Activated CD8-positive, alpha-beta memory T cell treated with anti-CD3 and anti-CD28 coated beads for 36 hours (primary cell): Measurements from ENCODE around the gene IL31. TPM values are rescaled to one million over a fixed set of nuclear protein-coding genes. Genes with fewer than 3 reads are reported as not detected.
"Not testable (repeated sequence)": the region's sequence is repeated elsewhere in the genome, so short reads cannot be mapped to it uniquely, and the experiment has no call there.

Experiments used
- CTCF ChIA-PET: fragments of 350-600 bp; sonication (Branson Sonifier 250); formaldehyde crosslinking; loops from one replicate; lab custom pipeline; 2021; ENCODE audit warnings: antibody characterized with exemption; lab: Charles Lee
- POLR2A ChIA-PET: fragments of 350-600 bp; sonication (Branson Sonifier 250); formaldehyde crosslinking; loops from one replicate; lab custom pipeline; 2021; ENCODE audit warnings: antibody characterized with exemption; lab: Charles Lee
- total RNA-seq, 2 experiments: library from RNA; stranded (reverse); gene quantifications; one replicate each; pipeline ENCODE4 v1.2.3, GENCODE V29; 2021

IL31 gene
- total RNA-seq, 2 experiments from 2014 or later, result 2.0 to 3.4 TPM

DNA sequence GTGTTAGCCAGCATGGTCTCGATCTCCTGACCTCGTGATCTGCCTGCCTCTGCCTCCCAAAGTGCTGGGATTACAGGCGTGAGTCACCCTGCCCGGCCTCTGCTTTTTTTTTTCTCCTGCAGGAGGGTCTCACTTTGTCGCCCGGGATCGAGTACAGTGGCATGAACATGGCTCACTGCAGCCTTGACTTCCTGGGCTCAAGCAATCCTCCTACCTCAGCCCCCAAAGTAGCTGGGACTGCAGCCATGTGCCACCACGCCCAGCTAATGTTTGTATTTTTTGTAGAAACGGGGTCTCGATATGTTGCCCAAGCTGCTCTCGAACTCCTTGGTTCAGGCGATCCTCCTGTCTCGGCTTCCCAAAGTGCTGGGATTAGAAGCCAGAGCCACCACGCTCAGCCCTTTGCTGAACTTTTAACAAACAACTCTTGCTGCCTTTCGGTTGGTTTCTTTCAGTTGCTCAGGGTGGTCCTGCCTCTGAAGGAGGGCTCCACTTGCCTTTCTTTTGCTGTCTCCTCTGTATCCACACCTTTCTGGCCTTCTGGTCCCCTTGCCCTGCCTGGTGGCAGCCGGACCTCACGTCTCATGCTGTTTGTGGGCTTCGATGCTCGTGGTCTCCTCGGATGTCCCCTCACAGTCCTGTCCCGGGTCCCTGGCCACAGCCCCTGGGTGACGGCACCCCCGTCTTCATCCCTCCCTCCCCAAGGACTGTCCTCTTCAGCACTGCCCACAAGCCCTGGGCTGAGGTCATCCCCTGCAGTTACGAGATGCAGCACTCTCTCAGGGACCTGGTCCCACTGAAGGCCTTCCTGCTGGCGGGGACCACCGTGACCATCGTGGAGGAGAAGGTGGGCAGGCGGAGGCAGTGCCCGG lies 25.7 kb upstream of the IL31 start:
- POLR2A ChIA-PET, result no interaction called here
- CTCF ChIA-PET, result no interaction called here

DNA sequence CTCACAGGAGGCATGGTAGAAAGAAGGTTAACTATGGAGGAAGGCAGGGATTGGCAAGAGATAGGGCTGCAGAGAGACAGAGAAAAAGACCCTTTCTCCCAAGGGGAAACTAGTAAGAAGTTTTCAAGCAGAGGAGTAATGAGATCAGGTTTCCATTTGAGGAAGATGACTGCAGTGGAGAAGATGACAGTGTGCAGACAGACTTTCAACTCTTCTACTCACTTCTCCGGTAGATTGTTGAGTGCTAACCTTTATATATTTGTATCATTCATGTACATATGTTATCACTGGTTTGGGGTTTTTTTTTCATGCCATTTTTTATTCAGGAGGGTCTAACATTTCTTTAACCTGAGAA lies 23.6 kb upstream of the IL31 start:
- ChIA-PET CTCF (no interaction called here), POLR2A (no interaction called here)

DNA sequence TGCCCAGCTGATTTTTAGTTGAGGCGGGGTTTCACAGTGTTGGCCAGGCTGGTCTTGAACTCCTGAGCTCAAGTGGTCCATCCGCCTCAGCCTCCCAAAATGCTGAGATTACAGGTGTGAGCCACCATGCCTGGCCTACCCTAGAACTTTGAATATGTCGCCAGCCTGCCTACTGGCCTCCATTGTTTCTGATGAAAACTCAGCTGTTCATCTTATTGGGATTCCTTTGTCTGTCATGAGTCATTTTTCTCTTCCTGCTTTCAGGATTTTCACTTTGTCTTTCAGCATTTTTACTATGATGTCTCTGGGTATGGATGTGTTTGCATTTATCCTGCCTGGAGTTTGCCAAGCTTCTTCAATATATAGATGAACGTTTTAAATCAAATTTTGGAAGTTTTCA lies 21.4 kb upstream of the IL31 start:
- CTCF ChIA-PET, result interaction anchor here (1.3 to 3.6 kb wide), 2 partner anchors 13 to 29 kb away, joined by 3 to 10 read pairs; partner anchors contain the start of gene LRRC43
- POLR2A ChIA-PET, result no interaction called here

DNA sequence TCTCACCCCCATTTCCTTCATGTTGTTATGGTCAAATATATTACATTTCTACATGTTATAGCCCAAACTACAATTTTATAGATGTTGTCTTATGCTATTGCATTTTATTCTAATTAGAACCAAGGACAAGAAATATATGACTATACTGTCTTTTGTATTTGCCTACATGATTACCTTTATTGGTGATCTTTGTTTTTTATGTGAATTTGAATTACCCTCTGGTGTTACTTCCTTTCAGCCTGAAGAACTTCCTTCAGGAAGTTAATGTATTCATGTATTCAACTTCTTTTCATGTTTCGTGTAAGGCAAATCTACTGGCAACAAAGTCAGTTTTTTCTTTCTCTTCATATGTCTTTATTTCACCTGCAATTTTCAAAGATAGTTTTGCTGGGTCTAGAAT lies 20.8 kb upstream of the IL31 start:
- ChIA-PET CTCF (interaction anchor here (0.8 to 3.6 kb wide), 4 partner anchors 12 to 400 kb away, joined by 3 to 10 read pairs (median 4); partner anchors contain the start of gene LRRC43), POLR2A (no interaction called here)

DNA sequence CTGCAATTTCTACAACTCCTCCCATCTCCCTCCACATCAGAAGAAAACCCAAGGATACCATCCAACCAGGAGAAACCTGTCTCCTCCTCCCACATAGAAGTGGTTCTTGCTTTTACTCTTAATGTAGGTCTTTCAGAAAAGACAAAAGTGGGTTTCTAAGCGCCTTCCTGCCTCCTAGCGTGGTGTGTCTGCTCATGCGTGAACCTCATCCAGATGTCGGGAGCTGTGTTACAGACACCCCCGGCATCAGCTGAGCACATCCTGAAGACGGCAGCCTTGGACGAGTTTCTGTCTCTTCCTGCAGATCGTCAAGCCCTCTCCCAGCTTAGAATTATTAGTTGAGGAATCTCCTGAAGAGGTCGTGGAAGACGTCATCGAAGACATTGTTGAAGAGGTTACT lies 18.4 kb upstream of the IL31 start:
- POLR2A ChIA-PET, result no interaction called here
- CTCF ChIA-PET, result interaction anchor here (1.3 to 1.4 kb wide), 2 partner anchors 69 to 138 kb away, joined by 4 to 6 read pairs; no protein-coding TSS in a partner anchor

DNA sequence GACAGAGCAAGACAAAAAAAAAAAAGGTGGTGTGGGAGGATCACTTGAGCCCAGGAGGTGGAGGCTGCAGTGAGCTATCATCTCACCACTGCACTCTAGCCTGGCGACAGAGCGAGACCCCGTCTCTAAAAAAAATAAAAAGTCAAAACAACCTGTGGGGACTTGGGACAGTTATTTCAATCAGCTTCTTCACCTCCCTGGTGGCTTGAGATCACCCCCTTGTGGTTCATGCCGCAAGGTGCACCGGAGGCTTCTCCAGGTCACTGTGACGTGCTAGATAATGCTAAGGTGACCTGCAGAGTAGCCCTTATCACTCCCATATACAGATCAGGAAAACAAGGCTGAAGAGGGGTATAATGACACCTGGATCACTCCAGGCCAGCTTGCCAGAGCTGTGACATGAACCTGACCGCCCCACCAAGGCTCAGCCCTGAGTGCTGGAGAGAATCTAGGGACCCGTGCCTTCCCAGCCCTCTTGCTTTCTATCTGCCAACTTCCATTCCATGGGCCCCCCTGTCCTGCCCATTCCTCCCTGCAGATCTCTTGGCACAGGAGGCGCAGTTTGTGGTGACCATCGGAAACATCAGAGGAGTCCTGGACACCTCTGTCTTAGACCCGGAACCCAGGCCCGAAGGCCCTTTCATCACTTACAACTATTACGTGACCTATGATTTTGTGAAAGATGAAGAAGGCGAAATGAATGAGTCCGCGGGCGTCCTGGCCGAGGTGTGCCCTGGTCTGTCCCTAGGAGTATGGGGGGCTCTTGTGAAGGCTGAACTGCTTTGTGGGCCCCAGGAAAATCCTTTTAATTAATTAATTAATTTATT lies 17.0 kb upstream of the IL31 start:
- POLR2A ChIA-PET, result interaction anchor here (1.1 kb wide), 1 partner anchor 14 kb away, joined by 4 read pairs; no protein-coding TSS in a partner anchor
- CTCF ChIA-PET, result interaction anchor here (0.6 to 2.2 kb wide), 19 partner anchors 11 to 137 kb away, joined by 3 to 18 read pairs (median 4); no protein-coding TSS in a partner anchor

DNA sequence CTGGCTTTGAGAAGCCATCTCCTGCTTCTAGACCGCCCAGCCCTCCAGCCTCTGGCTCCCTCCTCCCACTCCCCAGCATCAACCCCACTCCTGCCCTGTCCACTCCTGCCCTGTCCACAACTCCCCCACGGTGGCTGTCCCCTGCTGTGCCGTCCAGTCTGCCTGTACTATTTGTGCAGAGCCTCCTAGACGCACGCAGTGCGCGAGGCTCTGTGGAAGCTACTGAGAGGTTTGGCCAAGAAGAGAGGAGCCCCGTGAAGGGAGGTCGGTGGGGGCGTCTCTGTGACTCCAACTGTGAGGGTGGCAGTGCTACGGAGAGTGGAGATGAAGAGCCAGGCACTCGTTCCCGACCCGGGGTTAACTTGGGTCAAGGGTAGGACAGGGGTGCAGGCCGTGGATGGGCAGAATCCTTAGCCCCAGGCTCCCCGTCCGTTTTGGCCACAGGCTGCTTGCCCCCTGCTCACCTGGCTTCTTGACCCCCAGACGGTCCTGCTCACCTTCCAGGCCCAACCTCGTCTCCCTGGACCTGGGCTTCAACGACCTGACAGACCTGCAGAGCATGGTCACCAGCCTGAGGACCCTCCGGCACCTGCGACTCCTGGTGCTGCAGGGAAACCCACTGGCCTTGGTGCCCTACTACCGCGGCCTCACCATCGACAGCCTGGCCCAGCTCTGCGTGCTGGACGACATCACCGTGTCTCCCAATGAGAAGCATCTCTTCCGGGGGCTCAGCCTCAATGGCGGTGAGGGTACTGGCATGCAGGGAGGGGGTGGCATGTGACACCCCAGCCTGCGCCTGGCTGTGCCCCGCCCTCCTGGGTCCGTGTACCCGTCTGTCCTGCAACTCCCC lies 15.8 kb upstream of the IL31 start:
- POLR2A ChIA-PET, result no interaction called here
- CTCF ChIA-PET, result interaction anchor here (0.7 to 2.2 kb wide), 7 partner anchors 23 to 67 kb away, joined by 3 to 18 read pairs (median 6); no protein-coding TSS in a partner anchor

DNA sequence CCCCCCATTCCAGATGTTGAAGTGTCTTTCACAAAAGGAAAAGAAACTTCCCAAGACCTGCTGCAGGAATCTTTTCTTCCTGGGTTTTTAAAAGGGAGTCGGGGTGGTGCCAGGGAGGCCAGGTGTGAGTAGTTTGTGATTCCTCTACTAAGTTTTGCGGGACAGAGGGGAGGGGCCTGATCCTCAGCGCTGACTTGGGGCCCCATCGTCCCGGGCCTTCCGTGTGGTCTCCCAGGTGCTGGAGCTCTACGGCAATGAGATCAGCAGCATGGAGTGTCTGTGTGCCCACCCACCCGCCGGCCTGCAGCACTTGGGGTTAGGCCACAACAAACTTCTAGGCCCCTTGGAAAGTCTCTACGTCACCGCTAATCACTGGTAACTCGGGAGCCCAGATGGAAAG lies 13.4 kb upstream of the IL31 start:
- POLR2A ChIA-PET, result interaction anchor here (1.2 kb wide), 1 partner anchor 21 kb away, joined by 4 read pairs; no protein-coding TSS in a partner anchor
- CTCF ChIA-PET, result interaction anchor here (0.6 kb wide), 1 partner anchor 335 kb away, joined by 5 read pairs; no protein-coding TSS in a partner anchor

DNA sequence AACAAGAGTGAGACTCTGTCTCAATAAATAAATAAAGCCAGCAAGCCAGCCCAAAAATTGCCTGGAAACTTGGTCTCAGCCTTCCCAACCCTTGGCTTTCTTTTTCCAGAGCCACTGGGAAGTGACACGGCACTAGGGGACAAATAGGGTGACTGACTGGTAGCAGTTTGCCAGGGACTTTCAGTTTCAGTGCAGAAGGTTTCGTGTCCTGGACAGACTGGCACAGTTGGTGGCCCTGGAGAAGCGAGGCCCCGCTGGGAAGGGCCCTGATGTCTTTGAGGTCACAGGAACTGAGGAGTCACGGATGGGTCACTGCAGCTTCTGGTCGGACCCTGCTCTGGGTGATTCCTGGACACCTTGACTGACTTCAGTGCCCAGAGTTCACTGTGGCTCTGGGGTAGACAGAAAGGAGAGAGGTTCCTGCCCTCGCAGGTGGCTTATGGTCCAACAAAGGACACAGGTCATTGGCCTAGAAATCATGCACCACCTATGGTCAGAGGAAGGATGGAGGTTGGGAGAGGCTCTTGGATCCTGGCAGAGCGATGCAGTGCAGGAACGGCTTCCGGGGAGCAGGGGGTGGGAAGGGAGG lies 11.6 kb upstream of the IL31 start:
- ChIA-PET POLR2A (no interaction called here), CTCF (no interaction called here)

DNA sequence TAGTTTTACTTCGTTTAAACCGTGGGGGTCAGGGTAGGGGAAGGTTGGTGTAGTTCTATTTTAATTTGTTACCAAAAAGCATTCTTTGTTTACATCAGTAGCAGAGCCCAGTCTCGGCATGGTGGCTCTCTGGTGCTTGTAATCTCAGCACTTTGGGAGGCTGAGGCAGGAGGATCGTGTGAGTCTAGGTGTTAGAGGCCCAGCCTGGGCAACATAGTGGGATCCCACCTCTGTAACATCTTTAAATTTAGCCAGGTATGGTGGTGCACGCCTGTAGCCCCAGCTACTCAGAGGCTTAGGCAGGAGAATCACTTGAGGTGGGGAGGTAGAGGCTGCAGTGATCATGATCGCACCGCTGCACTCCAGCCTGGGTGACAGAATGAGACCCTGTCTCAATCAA lies 11.1 kb upstream of the IL31 start:
- ChIA-PET POLR2A (no interaction called here), CTCF (no interaction called here)

DNA sequence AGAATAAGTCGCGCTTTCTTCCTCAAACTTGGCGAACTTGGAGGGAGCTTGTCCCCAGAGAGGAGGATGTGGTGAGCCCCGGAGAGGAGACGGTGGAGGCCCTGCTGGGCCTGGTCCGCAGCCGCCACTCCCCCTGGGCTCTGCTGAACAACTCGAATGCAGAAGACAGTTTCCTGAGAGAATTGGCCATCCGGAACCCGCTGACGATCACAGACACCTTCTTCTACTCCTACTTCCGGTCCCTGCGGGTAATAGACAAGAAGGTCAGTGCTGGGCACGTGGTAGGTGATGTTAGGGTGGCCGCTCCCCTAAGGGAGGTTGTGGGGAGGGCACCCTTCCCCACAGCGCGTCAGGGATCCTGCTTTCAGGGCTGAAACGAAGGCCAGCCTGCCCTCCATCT lies 10.5 kb upstream of the IL31 start:
- ChIA-PET POLR2A (no interaction called here), CTCF (no interaction called here)

DNA sequence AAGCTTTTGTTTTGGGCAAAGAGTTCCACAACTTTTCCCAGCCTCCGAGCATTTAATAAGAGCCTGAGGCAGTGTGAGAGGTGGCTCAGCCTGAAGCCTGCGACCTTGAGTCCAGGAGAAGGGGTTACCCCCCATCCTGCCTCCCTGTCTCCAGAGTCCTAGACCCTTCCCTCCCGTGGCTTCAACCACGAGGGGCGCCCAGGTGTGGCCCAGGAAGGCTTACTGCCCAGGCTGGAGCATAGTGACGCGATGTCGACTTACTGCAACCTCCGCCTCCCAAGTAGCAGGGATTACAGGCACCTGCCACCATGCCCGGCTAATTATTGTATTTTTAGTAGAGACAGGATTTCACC lies 9.5 kb upstream of the IL31 start:
- ChIA-PET POLR2A (no interaction called here), CTCF (no interaction called here)

DNA sequence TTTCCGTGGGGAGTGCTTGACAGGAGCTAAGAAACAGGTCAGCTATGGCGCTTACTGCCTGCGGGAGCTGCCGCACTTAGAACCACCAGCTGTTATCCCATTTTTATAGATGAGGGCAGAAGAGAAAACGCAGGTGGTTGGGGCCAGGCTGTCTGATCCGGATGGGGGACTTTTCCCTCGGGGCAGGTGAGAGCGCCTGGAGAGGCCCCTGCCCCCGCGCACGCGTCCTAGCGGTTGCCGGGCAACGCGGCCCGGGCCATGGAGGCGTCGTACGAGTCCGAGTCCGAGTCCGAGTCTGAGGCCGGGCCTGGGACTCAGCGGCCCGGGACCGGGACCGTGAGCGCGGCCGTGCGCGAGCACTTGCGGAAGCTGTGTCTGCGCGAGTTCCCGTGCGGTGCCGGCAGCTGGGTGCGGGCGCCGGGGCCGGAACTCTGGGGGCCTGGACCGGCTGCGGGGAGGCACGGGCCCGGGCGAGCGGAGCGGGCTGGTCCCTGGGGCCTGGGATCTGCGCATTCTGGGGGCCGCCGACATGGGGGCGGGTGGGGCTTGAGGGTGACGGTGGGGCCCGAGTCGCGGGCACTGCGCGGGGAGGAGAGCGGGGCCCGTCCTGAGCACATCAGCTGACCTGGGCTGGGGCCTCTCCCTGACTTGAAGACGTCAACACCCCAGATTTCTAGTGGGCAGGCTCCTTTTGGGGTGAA lies 9.0 kb upstream of the IL31 start, which contains the start of gene LRRC43:
LRRC43 (plus strand) TSS at position 237 of the 701 bp plus-strand sequence; CDS start at position 259, 22 bp downstream.
- CTCF ChIA-PET, result interaction anchor here (0.5 to 1.2 kb wide), 5 partner anchors 12 to 94 kb away, joined by 3 to 6 read pairs (median 3); no protein-coding TSS in a partner anchor
- POLR2A ChIA-PET, result interaction anchor here (0.6 kb wide), 1 partner anchor 21 kb away, joined by 3 read pairs; no protein-coding TSS in a partner anchor

DNA sequence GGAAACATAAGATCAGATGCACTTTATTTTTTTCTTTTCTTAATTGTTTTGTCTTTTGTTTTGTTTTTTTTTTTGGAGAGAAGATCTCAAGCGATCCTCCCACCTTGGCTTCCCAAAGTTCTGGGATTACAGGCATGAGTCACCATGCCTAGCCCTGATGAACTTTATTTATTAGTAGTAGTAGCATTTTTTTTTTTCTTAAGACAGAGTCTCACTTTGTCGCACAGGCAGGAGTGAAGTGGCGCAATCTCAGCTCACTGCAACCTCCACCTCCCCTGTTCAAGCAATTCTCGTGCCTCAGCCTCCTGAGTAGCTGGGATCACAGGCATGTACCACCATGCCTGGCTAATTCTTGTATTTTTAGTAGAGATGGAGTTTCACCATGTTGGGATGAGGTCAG lies 2.5 kb upstream of the IL31 start:
- POLR2A ChIA-PET, result not testable (repeated sequence)
- CTCF ChIA-PET, result interaction anchor here (0.8 kb wide), 1 partner anchor 10 kb away, joined by 3 read pairs; no protein-coding TSS in a partner anchor

DNA sequence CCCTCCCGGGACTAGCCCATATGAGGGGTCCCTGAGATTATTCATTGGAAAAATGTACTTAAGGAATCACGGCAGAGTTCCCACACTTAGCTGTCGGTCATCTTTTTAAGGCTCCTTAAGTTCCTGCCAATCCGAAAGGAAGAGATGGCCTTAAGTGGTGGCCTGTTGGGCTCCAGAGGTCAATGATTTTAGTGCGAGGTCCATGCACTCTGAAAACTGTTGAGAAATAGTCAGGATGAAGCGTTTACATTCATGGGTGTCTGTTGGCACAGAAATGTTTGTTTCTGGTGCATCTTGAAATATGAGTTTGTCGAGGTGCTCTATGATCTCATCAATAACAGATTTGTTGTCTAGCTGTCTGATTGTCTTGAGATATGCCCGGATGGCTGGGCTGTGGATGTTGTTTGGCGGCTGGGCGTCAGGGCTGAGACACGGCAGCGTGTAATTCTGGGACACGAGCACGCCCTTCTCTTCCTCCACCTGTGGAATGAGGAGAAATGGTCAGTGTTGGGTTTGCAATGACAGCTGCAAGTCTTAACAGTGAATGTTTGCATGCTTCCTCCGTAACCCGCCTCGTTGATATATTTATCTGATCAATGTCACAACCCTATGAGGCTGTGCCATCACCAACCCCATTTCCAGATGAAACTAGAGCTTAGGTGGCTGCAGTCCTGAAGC lies 1.6 kb downstream of the IL31 start:
- POLR2A ChIA-PET, result no interaction called here
- CTCF ChIA-PET, result no interaction called here

DNA sequence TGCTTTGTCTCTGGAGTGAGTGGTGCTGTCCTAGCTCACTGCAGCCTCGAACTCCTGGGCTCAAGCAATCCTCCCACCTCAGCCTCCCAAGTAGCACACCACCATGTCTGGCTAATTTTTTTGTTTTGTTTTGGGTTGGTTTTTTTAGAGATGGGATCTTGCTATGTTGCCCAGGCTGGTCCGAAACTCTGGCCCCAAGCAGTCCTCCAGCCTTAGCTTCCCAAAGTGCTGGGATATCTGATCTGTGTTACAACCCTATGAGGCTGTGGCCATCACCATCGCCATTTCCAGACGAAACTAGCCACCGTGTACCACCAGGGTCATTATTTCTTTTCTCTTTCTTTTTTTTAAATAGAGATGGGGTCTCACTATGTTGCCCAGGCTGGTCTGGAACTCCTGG lies 2.6 kb downstream of the IL31 start:
- CTCF ChIA-PET, result no interaction called here
- POLR2A ChIA-PET, result no interaction called here

DNA sequence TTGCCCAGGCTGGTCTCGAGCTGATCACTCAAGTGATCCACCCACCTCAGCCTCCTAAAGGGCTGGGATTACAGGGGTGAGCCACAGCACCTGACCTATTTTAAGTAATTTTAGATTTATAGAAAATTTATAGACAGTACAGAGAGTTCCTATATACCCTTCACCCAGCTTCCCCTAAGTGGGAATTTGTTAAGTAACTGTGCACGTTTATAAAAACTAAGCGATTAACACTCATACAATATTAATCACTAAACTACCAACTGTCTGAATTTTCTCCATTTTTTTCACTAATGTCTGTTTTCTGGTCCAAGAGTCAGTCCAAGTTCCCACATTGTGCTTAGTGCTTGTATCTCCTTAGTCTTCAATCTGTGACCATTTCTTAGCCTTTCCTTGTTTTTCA lies 5.5 kb downstream of the IL31 start:
- CTCF ChIA-PET, result no interaction called here
- POLR2A ChIA-PET, result no interaction called here
